Endothelial cell (in vitro differentiated cells): ENCODE data around the gene COMMD8. TPM values are rescaled to one million over a fixed set of nuclear protein-coding genes. Genes with fewer than 3 reads are reported as not detected.

Experiments used
- DNase-seq: peaks from one replicate; pipeline ENCODE4 v3.0.0; 2021; ENCODE audit warnings: low spot score
- H3K27ac Mint-ChIP-seq: one replicate; pipeline ENCODE4 v1.8.0; 2021; ENCODE audit warnings: mixed read lengths, inconsistent platforms; ENCODE audit not compliant: unreplicated experiment
- H3K27me3 Mint-ChIP-seq: one replicate; pipeline ENCODE4 v1.8.0; 2021; ENCODE audit warnings: mild to moderate bottlenecking, moderate library complexity, mixed read lengths, inconsistent platforms; ENCODE audit not compliant: unreplicated experiment
- H3K36me3 Mint-ChIP-seq: one replicate; pipeline ENCODE4 v1.8.0; 2021; ENCODE audit warnings: mild to moderate bottlenecking, low read depth, mixed read lengths, inconsistent platforms; ENCODE audit not compliant: unreplicated experiment
- H3K4me1 Mint-ChIP-seq: one replicate; pipeline ENCODE4 v1.8.0; 2021; ENCODE audit warnings: mild to moderate bottlenecking, mixed read lengths, inconsistent platforms; ENCODE audit not compliant: unreplicated experiment
- H3K4me3 Mint-ChIP-seq: one replicate; pipeline ENCODE4 v1.8.0; 2021; ENCODE audit warnings: mild to moderate bottlenecking, mixed read lengths, inconsistent platforms; ENCODE audit not compliant: unreplicated experiment
- H3K9me3 Mint-ChIP-seq: one replicate; pipeline ENCODE4 v1.8.0; 2021; ENCODE audit warnings: mixed read lengths, inconsistent platforms; ENCODE audit not compliant: unreplicated experiment
- CTCF ChIP-seq: fragments of 200-600 bp; sonication (generic); IDR thresholded peaks from one replicate; pipeline ENCODE4 v1.5.0; 2021; ENCODE audit warnings: antibody characterized with exemption; ENCODE audit not compliant: unreplicated experiment
- total RNA-seq: library from RNA; stranded (reverse); fragmentation: NEBNext Ultra II Directional; extraction: Animal tissue kit (Norgen Biotek cat#: 25700); gene quantifications from one replicate; pipeline ENCODE4 v1.2.1, GENCODE V29; 2021; ENCODE audit not compliant: unreplicated experiment

Gene COMMD8
- total RNA-seq, 1 donor from 2014 or later: 8.5 TPM

GRCh38 chr4:47425628-47426027, 37.9 kb downstream of the COMMD8 start:
- no peak for DNase-seq
- no peaks in the 10 kb centered on the region for H3K36me3 Mint-ChIP-seq
- no peaks in the 10 kb centered on the region for H3K27me3 Mint-ChIP-seq
- no peak overlapping the region for H3K27ac Mint-ChIP-seq
- no peaks in the 10 kb centered on the region for H3K4me1 Mint-ChIP-seq
- H3K4me3 Mint-ChIP-seq: no peak overlapping the region
- no peaks in the 10 kb centered on the region for H3K9me3 Mint-ChIP-seq
- no peak for TF ChIP-seq CTCF

- Mint-ChIP-seq H3K36me3 (no peaks in the 10 kb centered on the region), H3K4me1 (no peaks in the 10 kb centered on the region), H3K9me3 (no peaks in the 10 kb centered on the region), H3K4me3 (no peak overlapping the region), H3K27me3 (no peaks in the 10 kb centered on the region), H3K27ac (no peak overlapping the region)
- DNase-seq: no peak
- no peak for TF ChIP-seq CTCF
Observed at GRCh38 chr4:47419296-47419695, 44.2 kb downstream of the COMMD8 start.

- no peak overlapping the region for H3K27ac Mint-ChIP-seq
- H3K27me3 Mint-ChIP-seq: no peaks in the 10 kb centered on the region
- no peaks in the 10 kb centered on the region for H3K9me3 Mint-ChIP-seq
- H3K36me3 Mint-ChIP-seq: no peaks in the 10 kb centered on the region
- H3K4me1 Mint-ChIP-seq: no peaks in the 10 kb centered on the region
- TF ChIP-seq CTCF: no peak
- no peak overlapping the region for H3K4me3 Mint-ChIP-seq
- DNase-seq: no peak
Observed at GRCh38 chr4:47418147-47418546, 45.4 kb downstream of the COMMD8 start.

GRCh38 chr4:47415719-47416118, 47.8 kb downstream of the COMMD8 start:
- Mint-ChIP-seq H3K4me3 (no peak overlapping the region), H3K27me3 (no peaks in the 10 kb centered on the region), H3K27ac (no peak overlapping the region), H3K4me1 (no peaks in the 10 kb centered on the region), H3K9me3 (no peaks in the 10 kb centered on the region), H3K36me3 (no peaks in the 10 kb centered on the region)
- no peak for TF ChIP-seq CTCF
- DNase-seq: no peak

GRCh38 chr4:47413521-47413920, 50.0 kb downstream of the COMMD8 start:
- no peak for TF ChIP-seq CTCF
- Mint-ChIP-seq H3K27ac (no peak overlapping the region), H3K4me1 (peaks cover 4% of the 10 kb centered on the region), H3K4me3 (no peak overlapping the region), H3K9me3 (no peaks in the 10 kb centered on the region), H3K36me3 (no peaks in the 10 kb centered on the region), H3K27me3 (no peaks in the 10 kb centered on the region)
- DNase-seq: no peak
